PC-3 (cell line): Measurements from ENCODE around the gene CORT. TPM values are rescaled to one million over a fixed set of nuclear protein-coding genes. Genes with fewer than 3 reads are reported as not detected.

ENCODE experiments used
- ATAC-seq: fragments of 200-7000 bp; cut with Tn5 transposase; 2 replicates; pipeline ENCODE4 v1.9.1; 2020; ENCODE audit warnings: mild to moderate bottlenecking, moderate library complexity
- BruUV-seq: library from RNA; stranded (reverse); fragments of 400-500 nt; replicated peaks from 2 replicates; lab custom pipeline; 2021; lab: Mats Ljungman, UMichigan
- CTCF ChIA-PET: fragments of 300-600 bp; sonication (Branson Sonifier 250); formaldehyde crosslinking; loops from one replicate; lab custom pipeline; 2022; ENCODE audit warnings: antibody characterized with exemption; lab: Charles Lee
- POLR2A ChIA-PET: fragments of 300-600 bp; sonication (Branson Sonifier 250); formaldehyde crosslinking; loops from one replicate; lab custom pipeline; 2022; ENCODE audit warnings: antibody characterized with exemption; ENCODE audit not compliant: unreplicated experiment; lab: Charles Lee
- DNase-seq: peaks from one replicate; pipeline ENCODE4 v3.0.0-alpha.2; 2015
- H2AFZ ChIP-seq: fragments of 300-600 bp; sonication (generic); 2 replicates; pipeline ENCODE4 v1.6.0; 2016; ENCODE audit warnings: antibody characterized with exemption, low read length
- H3F3A ChIP-seq: fragments of 300-600 bp; sonication (generic); one replicate; pipeline ENCODE4 v1.6.0; 2017; ENCODE audit warnings: antibody characterized with exemption, low read length, control low read depth, mild to moderate bottlenecking; ENCODE audit not compliant: unreplicated experiment
- H3K27ac ChIP-seq: fragments of 300-600 bp; sonication (generic); 2 replicates; pipeline ENCODE4 v1.5.1; 2016; ENCODE audit warnings: mild to moderate bottlenecking, low read length
- H3K27me3 ChIP-seq: fragments of 300-600 bp; sonication (generic); 2 replicates; pipeline ENCODE4 v1.6.1; 2016; ENCODE audit warnings: low read length, mixed read lengths
- H3K36me3 ChIP-seq: fragments of 300-600 bp; sonication (generic); 2 replicates; pipeline ENCODE4 v1.6.1; 2016; ENCODE audit warnings: low read depth, mixed run types, low read length, mixed read lengths
- H3K4me1 ChIP-seq: fragments of 300-600 bp; sonication (generic); 2 replicates; pipeline ENCODE4 v1.5.1; 2016; ENCODE audit warnings: low read length; ENCODE audit not compliant: insufficient read depth
- H3K4me2 ChIP-seq: fragments of 300-600 bp; sonication (generic); 2 replicates; pipeline ENCODE4 v1.6.0; 2016; ENCODE audit warnings: low read length
- H3K4me3 ChIP-seq: fragments of 300-600 bp; sonication (generic); 2 replicates; pipeline ENCODE4 v1.5.1; 2016; ENCODE audit warnings: mild to moderate bottlenecking, low read length, mixed read lengths
- H3K79me2 ChIP-seq: fragments of 300-600 bp; sonication (generic); 2 replicates; pipeline ENCODE4 v1.6.1; 2017; ENCODE audit warnings: low read length, mixed read lengths
- H3K9ac ChIP-seq: fragments of 300-600 bp; sonication (generic); 2 replicates; pipeline ENCODE4 v1.6.0; 2016; ENCODE audit warnings: mild to moderate bottlenecking, low read length
- H3K9me2 ChIP-seq: fragments of 300-600 bp; sonication (generic); replicated peaks from 2 replicates; pipeline ENCODE4 v1.6.1; 2016; ENCODE audit warnings: mixed run types, low read length, mixed read lengths
- H3K9me3 ChIP-seq: fragments of 300-600 bp; sonication (generic); 2 replicates; pipeline ENCODE4 v1.6.1; 2016; ENCODE audit warnings: low read length, mixed read lengths
- H4K20me1 ChIP-seq: fragments of 300-600 bp; sonication (generic); 2 replicates; pipeline ENCODE4 v1.6.1; 2016; ENCODE audit warnings: low read length, mixed read lengths
- EZH2 ChIP-seq: fragments of 300-600 bp; sonication (generic); IDR thresholded peaks from one replicate; pipeline ENCODE4 v1.6.1; 2017; ENCODE audit warnings: antibody characterized with exemption, mild to moderate bottlenecking, low read length; ENCODE audit not compliant: unreplicated experiment
- EZH2phosphoT487 ChIP-seq: fragments of 300-600 bp; sonication (generic); IDR thresholded peaks from 2 replicates; pipeline ENCODE4 v1.6.1; 2018; ENCODE audit warnings: mild to moderate bottlenecking, antibody characterized with exemption, low read length, borderline replicate concordance
- intact Hi-C: fragments of 100-400 bp; cut with micrococcal nuclease; formaldehyde crosslinking; loops from 2 replicates; pipeline ENCODE4 v1.9.0; 2023
- total RNA-seq: library from RNA; depleted of rRNA; stranded (reverse); fragments of >200 nt; gene quantifications from 2 replicates; pipeline ENCODE4 v1.2.3, GENCODE V29; 2014
- TF ChIP-seq, protein P1 (sequence below): fragments of 300-600 bp; sonication (generic); conservative IDR thresholded peaks from 2 replicates; pipeline ENCODE4 v1.5.1; 2017; ENCODE audit warnings: antibody characterized with exemption, low read depth, mild to moderate bottlenecking, low read length

Gene CORT
- total RNA-seq, 1 experiment from 2014 or later: not detected

DNA sequence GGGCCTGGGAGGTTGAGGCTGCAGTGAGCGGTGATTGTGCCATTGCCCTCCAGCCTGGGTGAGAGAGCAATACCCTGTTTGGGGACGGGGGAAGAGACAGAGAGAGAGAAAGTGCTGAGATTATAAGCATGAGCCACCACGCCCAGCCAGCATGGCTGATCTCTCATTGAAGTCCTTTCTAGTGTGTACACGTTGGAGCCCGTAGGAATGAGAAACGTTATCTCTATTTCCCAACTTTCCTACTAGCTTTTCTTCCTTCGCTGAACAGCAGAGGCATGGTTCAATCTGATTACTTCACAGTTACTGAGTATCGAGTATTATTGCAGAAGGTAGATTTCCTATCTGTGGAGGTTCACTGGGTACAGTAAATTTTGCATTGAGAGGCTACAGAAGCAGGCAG lies 29.5 kb downstream of the CORT start:
- no peaks in the 10 kb centered on the region for H3K9me2 ChIP-seq
- H3K27ac ChIP-seq: no peak overlapping the region
- no peak overlapping the region for H3K9ac ChIP-seq
- DNase-seq (no peak), ATAC-seq (no peak)
- no peaks in the 10 kb centered on the region; the same call in 1 of the 2 replicates for H3K36me3 ChIP-seq
- TF ChIP-seq EZH2phosphoT487: no peak
- TF ChIP-seq, protein P1, sequence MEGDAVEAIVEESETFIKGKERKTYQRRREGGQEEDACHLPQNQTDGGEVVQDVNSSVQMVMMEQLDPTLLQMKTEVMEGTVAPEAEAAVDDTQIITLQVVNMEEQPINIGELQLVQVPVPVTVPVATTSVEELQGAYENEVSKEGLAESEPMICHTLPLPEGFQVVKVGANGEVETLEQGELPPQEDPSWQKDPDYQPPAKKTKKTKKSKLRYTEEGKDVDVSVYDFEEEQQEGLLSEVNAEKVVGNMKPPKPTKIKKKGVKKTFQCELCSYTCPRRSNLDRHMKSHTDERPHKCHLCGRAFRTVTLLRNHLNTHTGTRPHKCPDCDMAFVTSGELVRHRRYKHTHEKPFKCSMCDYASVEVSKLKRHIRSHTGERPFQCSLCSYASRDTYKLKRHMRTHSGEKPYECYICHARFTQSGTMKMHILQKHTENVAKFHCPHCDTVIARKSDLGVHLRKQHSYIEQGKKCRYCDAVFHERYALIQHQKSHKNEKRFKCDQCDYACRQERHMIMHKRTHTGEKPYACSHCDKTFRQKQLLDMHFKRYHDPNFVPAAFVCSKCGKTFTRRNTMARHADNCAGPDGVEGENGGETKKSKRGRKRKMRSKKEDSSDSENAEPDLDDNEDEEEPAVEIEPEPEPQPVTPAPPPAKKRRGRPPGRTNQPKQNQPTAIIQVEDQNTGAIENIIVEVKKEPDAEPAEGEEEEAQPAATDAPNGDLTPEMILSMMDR: no peak
- ChIA-PET POLR2A (no interaction called here), CTCF (interaction anchor here (0.7 kb wide), 1 partner anchor 44 kb away, joined by 5 read pairs; no protein-coding TSS in a partner anchor)
- no peaks in the 10 kb centered on the region for H3K27me3 ChIP-seq
- H3K79me2 ChIP-seq: peaks cover 89% of the 10 kb centered on the region
- H4K20me1 ChIP-seq: 0 out of 2 replicates have a peak, but pooled peaks cover 5% of the 10 kb centered on the region
- H3K4me1 ChIP-seq: peaks cover 14% of the 10 kb centered on the region
- no peaks in the 10 kb centered on the region for H3K9me3 ChIP-seq
- BruUV-seq: no TSS peak
- no peak overlapping the region for H3K4me3 ChIP-seq
- no peak overlapping the region for H3K4me2 ChIP-seq
- no peak overlapping the region for H2AFZ ChIP-seq
- intact Hi-C loops: no loop called here
- H3F3A ChIP-seq: no peaks in the 10 kb centered on the region

DNA sequence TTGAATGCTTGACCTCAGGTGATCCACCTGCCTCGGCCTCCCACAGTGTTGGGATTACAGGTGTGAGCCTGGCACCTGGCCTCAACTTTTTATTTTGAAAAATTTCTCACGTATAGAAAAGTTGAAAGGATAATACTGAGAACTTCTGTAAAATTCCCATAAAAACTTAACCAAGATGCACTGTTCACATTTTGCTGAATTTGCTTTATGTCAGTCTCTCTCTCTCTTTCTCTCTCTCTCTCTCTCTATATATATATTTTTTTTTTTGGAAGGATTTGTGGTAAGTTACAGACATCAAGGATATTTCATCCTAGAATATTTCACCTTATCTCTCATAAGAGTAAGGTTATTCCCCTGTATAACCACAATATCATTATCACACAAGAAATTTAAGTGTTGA lies 30.8 kb downstream of the CORT start:
- H3K79me2 ChIP-seq: peaks cover 96% of the 10 kb centered on the region
- CTCF ChIA-PET: no interaction called here
- DNase-seq (no peak), ATAC-seq (no peak)
- no peak overlapping the region for H3K4me2 ChIP-seq
- POLR2A ChIA-PET: no interaction called here
- no peaks in the 10 kb centered on the region for H3K27me3 ChIP-seq
- TF ChIP-seq, protein P1: no peak
- TF ChIP-seq EZH2 (no peak), EZH2phosphoT487 (no peak)
- H4K20me1 ChIP-seq: 0 out of 2 replicates have a peak, but pooled peaks cover 5% of the 10 kb centered on the region
- no peak overlapping the region for H3K4me3 ChIP-seq
- no peaks in the 10 kb centered on the region for H3F3A ChIP-seq
- no peaks in the 10 kb centered on the region for H3K9me3 ChIP-seq
- H3K4me1 ChIP-seq: peaks cover 11% of the 10 kb centered on the region
- no peak overlapping the region for H2AFZ ChIP-seq
- BruUV-seq: no TSS peak
- intact Hi-C loops: no loop called here
- H3K27ac ChIP-seq: no peak overlapping the region
- H3K9ac ChIP-seq: no peak overlapping the region
- no peaks in the 10 kb centered on the region for H3K9me2 ChIP-seq
- no peaks in the 10 kb centered on the region; the same call in 1 of the 2 replicates for H3K36me3 ChIP-seq

DNA sequence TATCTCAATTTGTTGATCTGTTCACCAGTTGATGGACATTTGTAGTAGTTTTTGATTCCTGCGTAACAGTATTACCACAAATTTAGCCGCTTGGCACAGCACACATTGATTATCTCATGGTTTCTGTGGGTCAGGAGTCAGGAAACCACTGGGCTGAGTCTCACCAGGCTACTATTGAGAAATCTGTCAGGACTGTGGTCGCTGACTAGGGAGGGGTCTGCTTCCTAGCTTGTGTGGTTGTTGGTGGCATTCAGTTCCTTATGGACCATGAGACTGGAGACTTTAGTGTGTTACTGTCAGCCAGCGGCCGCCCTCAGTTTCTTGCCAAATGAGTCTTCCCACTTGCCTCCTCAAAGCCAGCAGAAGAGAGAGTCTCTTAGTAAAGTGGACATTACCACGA lies 34.7 kb downstream of the CORT start:
- intact Hi-C loops: no loop called here
- no peak overlapping the region for H3K27ac ChIP-seq
- DNase-seq (no peak), ATAC-seq (no peak)
- no peaks in the 10 kb centered on the region for H3K9me2 ChIP-seq
- no peaks in the 10 kb centered on the region for H3F3A ChIP-seq
- TF ChIP-seq, protein P1: no peak
- TF ChIP-seq EZH2: no peak
- TF ChIP-seq EZH2phosphoT487: no peak
- ChIA-PET POLR2A (no interaction called here), CTCF (no interaction called here)
- H2AFZ ChIP-seq: no peak overlapping the region
- no peak overlapping the region for H3K9ac ChIP-seq
- H4K20me1 ChIP-seq: 0 out of 2 replicates have a peak, but pooled peaks cover under 1% of the 10 kb centered on the region
- H3K9me3 ChIP-seq: no peaks in the 10 kb centered on the region
- no peaks in the 10 kb centered on the region; the same call in 1 of the 2 replicates for H3K36me3 ChIP-seq
- H3K27me3 ChIP-seq: no peaks in the 10 kb centered on the region
- BruUV-seq: no TSS peak
- H3K79me2 ChIP-seq: peaks cover 92% of the 10 kb centered on the region
- no peaks in the 10 kb centered on the region for H3K4me1 ChIP-seq
- H3K4me2 ChIP-seq: no peak overlapping the region
- H3K4me3 ChIP-seq: no peak overlapping the region
